Lower leg skin (tissue), 3 donors: ENCODE data around the gene SNX18.

Source experiments
- CTCF ChIP-seq, 3 donors: fragments of 450-650 bp; IDR thresholded peaks; one replicate each; pipeline ENCODE4 v1.5.1; 2016; ENCODE audit warnings: antibody characterized with exemption in 3 of 3, mild to moderate bottlenecking in 3 of 3, moderate library complexity in 2 of 3
- POLR2A ChIP-seq, 2 donors: fragments of 450-650 bp; IDR thresholded peaks; one replicate each; pipeline ENCODE4 v1.6.1; 2016 to 2017; ENCODE audit warnings: antibody characterized with exemption in 2 of 2, mild to moderate bottlenecking in 1 of 2, moderate library complexity in 1 of 2

GRCh38 chr5:54594181-54594580 is 76.6 kb downstream of the SNX18 start:
- TF ChIP-seq POLR2A (IDR thresholded peaks at IDR 0.05) (no peak), CTCF (IDR thresholded peaks at IDR 0.05) (no peak)
